Stomach (tissue), 4 donors: ENCODE results near the gene GNG4.

Experiments
- CTCF ChIP-seq, 7 experiments: fragments of 450-650 bp in 4 of 7; fragments of 200-600 bp in 3 of 7; sonication (generic) in 3 of 7; IDR thresholded peaks; one replicate each; pipeline ENCODE4 v1.5.1; 2016 to 2019; ENCODE audit warnings: antibody characterized with exemption in 7 of 7, control low read depth in 2 of 7, mild to moderate bottlenecking in 1 of 7
- EP300 ChIP-seq: sonication (generic); formaldehyde crosslinking; IDR thresholded peaks from one replicate; pipeline ENCODE4 v1.6.1; 2017; ENCODE audit warnings: antibody characterized with exemption
- POLR2A ChIP-seq, 4 donors: fragments of 450-650 bp; IDR thresholded peaks; one replicate each; pipeline ENCODE4 v1.6.1; 2016; ENCODE audit warnings: antibody characterized with exemption in 4 of 4, control low read depth in 2 of 4, mild to moderate bottlenecking in 1 of 4, moderate library complexity in 1 of 4
- POLR2AphosphoS5 ChIP-seq, 3 donors: sonication (generic); formaldehyde crosslinking; IDR thresholded peaks; one replicate each; pipeline ENCODE4 v1.6.1; 2016; ENCODE audit warnings: antibody characterized with exemption in 3 of 3

GRCh38 chr1:235682216-235682615 lies 32.6 kb upstream of the GNG4 start:
- no peak for TF ChIP-seq CTCF (IDR thresholded peaks at IDR 0.05)
- no peak for TF ChIP-seq POLR2A (IDR thresholded peaks at IDR 0.05)
- no peak for TF ChIP-seq EP300
- no peak for TF ChIP-seq POLR2AphosphoS5 (IDR thresholded peaks at IDR 0.05)
